H9 (cell line): ENCODE data around the gene SNRPB2. TPM values are rescaled to one million over a fixed set of nuclear protein-coding genes. Genes with fewer than 3 reads are reported as not detected.

ENCODE experiments used
- DNase-seq: peaks from one replicate; pipeline ENCODE4 v3.0.0-alpha.2; 2017
- H2AFZ ChIP-seq: one replicate; pipeline ENCODE4 v1.6.1; 2013; ENCODE audit warnings: mild to moderate bottlenecking, low read length, control low read depth, moderate library complexity
- H2AK5ac ChIP-seq: 2 replicates; pipeline ENCODE4 v1.6.1; 2013; ENCODE audit warnings: low read length, control low read depth, mixed read lengths; ENCODE audit not compliant: insufficient read length
- H2BK120ac ChIP-seq: one replicate; pipeline ENCODE4 v1.6.1; 2013; ENCODE audit warnings: low read depth, mild to moderate bottlenecking, low read length, control low read depth, inconsistent platforms; ENCODE audit not compliant: poor library complexity, severe bottlenecking
- H2BK12ac ChIP-seq: 2 replicates; pipeline ENCODE4 v1.6.1; 2013; ENCODE audit warnings: low read length, control low read depth, mixed read lengths, low read depth; ENCODE audit not compliant: insufficient read length
- H2BK15ac ChIP-seq: 2 replicates; pipeline ENCODE4 v1.6.1; 2013; ENCODE audit warnings: low read depth, low read length, control low read depth
- H2BK20ac ChIP-seq: one replicate; pipeline ENCODE4 v1.6.1; 2013; ENCODE audit warnings: low read depth, mild to moderate bottlenecking, low read length, control low read depth, inconsistent platforms; ENCODE audit not compliant: poor library complexity, severe bottlenecking
- H2BK5ac ChIP-seq: 2 replicates; pipeline ENCODE4 v1.6.1; 2013; ENCODE audit warnings: low read length, control low read depth, mixed read lengths; ENCODE audit not compliant: insufficient read length
- H3K14ac ChIP-seq: 2 replicates; pipeline ENCODE4 v1.6.1; 2013; ENCODE audit warnings: low read length, control low read depth; ENCODE audit not compliant: insufficient read depth
- H3K18ac ChIP-seq: 2 replicates; pipeline ENCODE4 v1.6.1; 2013; ENCODE audit warnings: low read depth, mild to moderate bottlenecking, mixed read lengths, low read length, control low read depth; ENCODE audit not compliant: insufficient read length
- H3K23ac ChIP-seq: 2 replicates; pipeline ENCODE4 v1.6.1; 2013; ENCODE audit warnings: low read length, control low read depth, mixed read lengths, low read depth; ENCODE audit not compliant: insufficient read length
- H3K23me2 ChIP-seq: 2 replicates; pipeline ENCODE4 v1.6.1; 2013; ENCODE audit warnings: low read depth, mild to moderate bottlenecking, mixed read lengths, low read length, control low read depth; ENCODE audit not compliant: insufficient read length, poor library complexity, severe bottlenecking
- H3K27ac ChIP-seq: 2 replicates; pipeline ENCODE4 v1.5.1; 2013; ENCODE audit warnings: low read length, control low read depth, mixed read lengths, low read depth; ENCODE audit not compliant: insufficient read length
- H3K27me3 ChIP-seq: 2 replicates; pipeline ENCODE4 v1.6.1; 2013; ENCODE audit warnings: low read length, control low read depth, inconsistent platforms; ENCODE audit not compliant: insufficient read depth
- H3K4ac ChIP-seq: 2 replicates; pipeline ENCODE4 v1.6.1; 2013; ENCODE audit warnings: low read depth, mild to moderate bottlenecking, control low read depth, inconsistent platforms, low read length, moderate library complexity
- H3K4me1 ChIP-seq: 2 replicates; pipeline ENCODE4 v1.6.1; 2013; ENCODE audit warnings: low read length, control low read depth, inconsistent platforms; ENCODE audit not compliant: insufficient read depth
- H3K4me2 ChIP-seq: 2 replicates; pipeline ENCODE4 v1.6.1; 2013; ENCODE audit warnings: low read length, control low read depth, mixed read lengths; ENCODE audit not compliant: insufficient read length, insufficient read depth
- H3K56ac ChIP-seq: 2 replicates; pipeline ENCODE4 v1.6.1; 2013; ENCODE audit warnings: low read depth, mild to moderate bottlenecking, mixed read lengths, low read length, control low read depth; ENCODE audit not compliant: insufficient read length
- H3K79me1 ChIP-seq: 2 replicates; pipeline ENCODE4 v1.6.1; 2013; ENCODE audit warnings: low read depth, mild to moderate bottlenecking, moderate library complexity, low read length, control low read depth, inconsistent platforms; ENCODE audit not compliant: insufficient read depth, poor library complexity, severe bottlenecking
- H3K79me2 ChIP-seq: 2 replicates; pipeline ENCODE4 v1.6.1; 2013; ENCODE audit warnings: low read length, control low read depth, inconsistent platforms; ENCODE audit not compliant: insufficient read depth
- H3K9ac ChIP-seq: 2 replicates; pipeline ENCODE4 v1.6.1; 2013; ENCODE audit warnings: low read length, control low read depth, mixed read lengths; ENCODE audit not compliant: insufficient read length; ENCODE audit errors: extremely low read depth
- H3K9me3 ChIP-seq: one replicate; pipeline ENCODE4 v1.6.1; 2013; ENCODE audit warnings: low read depth, low read length, inconsistent platforms; ENCODE audit not compliant: control insufficient read depth
- H3T11ph ChIP-seq: one replicate; pipeline ENCODE4 v1.6.1; 2013; ENCODE audit warnings: mild to moderate bottlenecking, low read length, control low read depth, inconsistent platforms
- H4K20me1 ChIP-seq: one replicate; pipeline ENCODE4 v1.6.1; 2013; ENCODE audit not compliant: control insufficient read depth, insufficient read length, insufficient read depth
- H4K5ac ChIP-seq: 2 replicates; pipeline ENCODE4 v1.6.1; 2013; ENCODE audit warnings: low read depth, mild to moderate bottlenecking, mixed read lengths, low read length, control low read depth; ENCODE audit not compliant: insufficient read length
- H4K8ac ChIP-seq: replicated peaks from 2 replicates; pipeline ENCODE4 v1.6.1; 2013; ENCODE audit warnings: low read length, control low read depth, mixed read lengths, low read depth; ENCODE audit not compliant: insufficient read length
- H4K91ac ChIP-seq: 2 replicates; pipeline ENCODE4 v1.6.1; 2013; ENCODE audit warnings: low read depth, mild to moderate bottlenecking, moderate library complexity, mixed read lengths, low read length, control low read depth; ENCODE audit not compliant: insufficient read length
- H3K27ac Mint-ChIP-seq, 3 experiments: 2 replicates in 2 of 3; 3 replicates in 1 of 3; pipeline ENCODE4 v1.8.0; 2020 to 2021; ENCODE audit warnings: mixed read lengths in 3 of 3, mild to moderate bottlenecking in 1 of 3, moderate library complexity in 1 of 3
- H3K27me3 Mint-ChIP-seq: 2 replicates; pipeline ENCODE4 v1.8.0; 2021; ENCODE audit warnings: low read depth, mild to moderate bottlenecking, moderate library complexity, mixed read lengths
- H3K36me3 Mint-ChIP-seq, 3 experiments: 2 replicates in 2 of 3; 3 replicates in 1 of 3; pipeline ENCODE4 v1.8.0; 2020 to 2021; ENCODE audit warnings: low read depth in 3 of 3, mixed read lengths in 3 of 3; ENCODE audit not compliant: insufficient read depth in 1 of 3
- H3K4me1 Mint-ChIP-seq, 2 experiments: 2 replicates each; pipeline ENCODE4 v1.8.0; 2020; ENCODE audit warnings: mixed read lengths in 2 of 2
- H3K4me3 Mint-ChIP-seq, 2 experiments: 2 replicates in 1 of 2; 3 replicates in 1 of 2; pipeline ENCODE4 v1.8.0; 2020 to 2021; ENCODE audit warnings: mild to moderate bottlenecking in 2 of 2, mixed read lengths in 2 of 2, moderate library complexity in 1 of 2
- H3K9me3 Mint-ChIP-seq, 2 experiments: 2 replicates in 1 of 2; 3 replicates in 1 of 2; pipeline ENCODE4 v1.8.0; 2020; ENCODE audit warnings: mild to moderate bottlenecking in 2 of 2, mixed read lengths in 2 of 2, moderate library complexity in 1 of 2
- CTCF ChIP-seq: fragments of 200-600 bp; sonication (generic); conservative IDR thresholded peaks from 3 replicates; pipeline ENCODE4 v1.8.0; 2021; ENCODE audit warnings: antibody characterized with exemption, mild to moderate bottlenecking
- WGBS: extraction: QIAGEN DNeasy Blood & Tissue Kit; methylation state at CpG from one replicate; pipeline ENCODE4 v1.1.7; 2013; ENCODE audit warnings: missing lambda C conversion rate, low lambda C conversion rate, mixed read lengths; ENCODE audit not compliant: insufficient read length; ENCODE audit errors: extremely low coverage; 5-methylcytosine and 5-hydroxymethylcytosine counted together
- total RNA-seq: library from RNA; stranded (reverse); gene quantifications from 2 replicates; pipeline ENCODE4 v1.2.1, GENCODE V29; 2021

The SNRPB2 gene
- total RNA-seq, 1 experiment from 2014 or later = 93.2 TPM

GRCh38 chr20:16781496-16781895, 51.7 kb downstream of the SNRPB2 start:
- DNase-seq = no peak
- H2BK120ac ChIP-seq = no peak overlapping the region
- Mint-ChIP-seq H3K9me3 (peaks cover 6 to 11% of the 10 kb centered on the region in 2 experiments; a peak in 3 of 5 replicates), H3K27ac (no peak overlapping the region), H3K4me1 (peaks cover 12 to 21% of the 10 kb centered on the region in 2 experiments), H3K27me3 (no peaks in the 10 kb centered on the region), H3K36me3 (peaks cover 0 to 7% (median 0%) of the 10 kb centered on the region in 3 experiments; a peak in 3 of 7 replicates), H3K4me3 (no peak overlapping the region)
- no peak overlapping the region for H3K4ac ChIP-seq
- no peak overlapping the region for H4K8ac ChIP-seq
- H2BK20ac ChIP-seq = no peak overlapping the region
- H3K27me3 ChIP-seq = no peaks in the 10 kb centered on the region
- H3K18ac ChIP-seq = no peak overlapping the region
- no peak overlapping the region for H4K91ac ChIP-seq
- H3K56ac ChIP-seq = no peak overlapping the region
- no peaks in the 10 kb centered on the region for H3K79me1 ChIP-seq
- no peaks in the 10 kb centered on the region for H3K9me3 ChIP-seq
- TF ChIP-seq CTCF = no peak
- no peaks in the 10 kb centered on the region for H3K23me2 ChIP-seq
- no peak overlapping the region for H3K27ac ChIP-seq
- H4K5ac ChIP-seq = no peak overlapping the region
- H2AFZ ChIP-seq = no peak overlapping the region
- H3K14ac ChIP-seq = no peak overlapping the region
- 0 out of 2 replicates have a peak, but pooled peaks cover 5% of the 10 kb centered on the region for H3K4me1 ChIP-seq
- H4K20me1 ChIP-seq = no peaks in the 10 kb centered on the region
- no peak overlapping the region for H2BK5ac ChIP-seq
- WGBS = no CpG with 5 or more reads among the region's 1 CpG
- no peak overlapping the region for H3K23ac ChIP-seq
- H3K9ac ChIP-seq = no peak overlapping the region
- H2BK12ac ChIP-seq = no peak overlapping the region
- H3K4me2 ChIP-seq = no peak overlapping the region
- H2BK15ac ChIP-seq = no peak overlapping the region
- H3K79me2 ChIP-seq = no peaks in the 10 kb centered on the region
- H2AK5ac ChIP-seq = no peak overlapping the region
- no peak overlapping the region for H3T11ph ChIP-seq
